ENCODE data around the gene DDX21. TPM values are rescaled to one million over a fixed set of nuclear protein-coding genes. Genes with fewer than 3 reads are reported as not detected.

DDX21 gene
- polyA plus RNA-seq, 3 donors: 9.8 to 39.3 (median 13.6) TPM

DNA sequence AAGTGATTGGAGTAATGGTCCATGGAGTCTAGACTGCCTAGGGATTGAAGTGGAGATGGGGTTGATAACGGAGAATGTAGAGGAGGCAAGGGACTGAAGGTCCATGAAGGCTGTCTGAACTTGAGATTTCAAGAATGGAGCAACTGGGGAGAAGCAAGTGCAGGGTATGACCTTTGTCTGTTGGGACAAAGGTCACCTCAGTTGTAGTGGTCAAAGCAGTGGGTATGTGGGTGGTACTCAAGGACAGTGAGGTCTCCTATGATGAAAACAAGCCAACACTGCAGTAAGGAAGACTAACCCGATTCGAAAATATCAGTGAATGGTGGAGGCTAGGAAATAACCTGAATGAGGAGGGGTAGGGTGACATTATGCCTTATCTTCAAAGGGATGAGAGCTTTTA, 5.4 kb upstream of the DDX21 start:
- Histone ChIP-seq H3K27ac (ENCODE audit: low read depth in 1 of 2, low read length in 2 of 2) (no peak overlapping the region), H3K79me2 (ENCODE audit: insufficient read depth, low read length) (no peaks in the 10 kb centered on the region), H3K9me3 (replicated peaks in 1 of 2; ENCODE audit: control insufficient read depth in 1 of 2, insufficient read depth in 1 of 2, low read length in 2 of 2) (no peaks in the 10 kb centered on the region), H3K9ac (ENCODE audit: insufficient read depth, low read length, poor library complexity, severe bottlenecking) (no peak overlapping the region), H2AFZ (ENCODE audit: insufficient read depth, low read depth, low read length, poor library complexity, severe bottlenecking) (no peak overlapping the region), H4K20me1 (ENCODE audit: insufficient read depth, low read length) (no peaks in the 10 kb centered on the region), H3K4me1 (ENCODE audit: control insufficient read depth in 1 of 2, insufficient read depth in 2 of 2, low read length in 2 of 2) (peaks cover 8 to 9% of the 10 kb centered on the region in 2 donors), H3K27me3 (ENCODE audit: control insufficient read depth in 2 of 2, insufficient read depth in 2 of 2, low read length in 2 of 2) (no peaks in the 10 kb centered on the region), H3K4me2 (replicated peaks; ENCODE audit: extremely low read depth, low read length, poor library complexity, severe bottlenecking) (no peak overlapping the region), H3K36me3 (replicated peaks in 1 of 2; ENCODE audit: control insufficient read depth in 1 of 2, insufficient read depth in 2 of 2, low read length in 2 of 2) (peaks cover 27 to 49% of the 10 kb centered on the region in 2 donors), H3K4me3 (replicated peaks in 1 of 3; ENCODE audit: low read depth in 2 of 3, low read length in 3 of 3) (no peak overlapping the region)
- no peak for DNase-seq
- 92% methylated on average over 3 of the region's 3 CpGs for WGBS (ENCODE audit: insufficient coverage)
- intact Hi-C loops (cut with micrococcal nuclease): no loop called here
- Mint-ChIP-seq H3K9me3 (no peaks in the 10 kb centered on the region), H3K4me3 (no peak overlapping the region), H3K27ac (no peak overlapping the region), H3K36me3 (peaks cover 1 to 21% of the 10 kb centered on the region in 2 donors), H3K27me3 (ENCODE audit: low read depth in 3 of 3) (peaks cover 0 to 2% (median 0%) of the 10 kb centered on the region in 3 donors), H3K4me1 (peaks cover 6% of the 10 kb centered on the region)
- TF ChIP-seq, protein P1, sequence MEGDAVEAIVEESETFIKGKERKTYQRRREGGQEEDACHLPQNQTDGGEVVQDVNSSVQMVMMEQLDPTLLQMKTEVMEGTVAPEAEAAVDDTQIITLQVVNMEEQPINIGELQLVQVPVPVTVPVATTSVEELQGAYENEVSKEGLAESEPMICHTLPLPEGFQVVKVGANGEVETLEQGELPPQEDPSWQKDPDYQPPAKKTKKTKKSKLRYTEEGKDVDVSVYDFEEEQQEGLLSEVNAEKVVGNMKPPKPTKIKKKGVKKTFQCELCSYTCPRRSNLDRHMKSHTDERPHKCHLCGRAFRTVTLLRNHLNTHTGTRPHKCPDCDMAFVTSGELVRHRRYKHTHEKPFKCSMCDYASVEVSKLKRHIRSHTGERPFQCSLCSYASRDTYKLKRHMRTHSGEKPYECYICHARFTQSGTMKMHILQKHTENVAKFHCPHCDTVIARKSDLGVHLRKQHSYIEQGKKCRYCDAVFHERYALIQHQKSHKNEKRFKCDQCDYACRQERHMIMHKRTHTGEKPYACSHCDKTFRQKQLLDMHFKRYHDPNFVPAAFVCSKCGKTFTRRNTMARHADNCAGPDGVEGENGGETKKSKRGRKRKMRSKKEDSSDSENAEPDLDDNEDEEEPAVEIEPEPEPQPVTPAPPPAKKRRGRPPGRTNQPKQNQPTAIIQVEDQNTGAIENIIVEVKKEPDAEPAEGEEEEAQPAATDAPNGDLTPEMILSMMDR (IDR thresholded peaks at IDR 0.05): no peak

DNA sequence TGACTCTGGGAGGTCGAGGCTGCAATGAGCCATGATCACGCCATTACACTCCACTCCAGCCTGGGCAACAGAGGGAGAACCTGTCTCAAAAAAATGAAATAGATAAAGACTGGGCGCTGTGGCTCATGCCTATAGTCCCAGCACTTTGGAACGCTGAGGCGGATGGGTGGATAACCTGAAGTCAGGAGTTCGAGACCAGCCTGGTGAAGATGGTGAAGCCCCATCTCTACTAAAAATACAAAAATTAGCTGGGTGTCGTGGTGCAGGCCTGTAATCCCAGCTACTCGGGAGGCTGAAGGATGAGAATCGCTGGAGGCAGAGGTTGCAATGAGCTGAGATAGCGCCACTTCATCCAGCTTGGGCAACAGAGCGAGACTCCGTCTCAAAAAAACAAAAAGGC, 1.1 kb upstream of the DDX21 start:
- Histone ChIP-seq H3K4me1 (ENCODE audit: control insufficient read depth in 1 of 2, insufficient read depth in 2 of 2, low read length in 2 of 2) (peaks cover 22 to 23% of the 10 kb centered on the region in 2 donors), H3K4me2 (replicated peaks; ENCODE audit: extremely low read depth, low read length, poor library complexity, severe bottlenecking) (no peak overlapping the region), H3K9ac (ENCODE audit: insufficient read depth, low read length, poor library complexity, severe bottlenecking) (no peak overlapping the region), H3K27ac (ENCODE audit: low read depth in 1 of 2, low read length in 2 of 2) (peak overlapping the region in 1 of 2 donors; percentile 99), H3K79me2 (ENCODE audit: insufficient read depth, low read length) (peaks cover 41% of the 10 kb centered on the region), H2AFZ (ENCODE audit: insufficient read depth, low read depth, low read length, poor library complexity, severe bottlenecking) (peak overlapping the region; percentile 84), H4K20me1 (ENCODE audit: insufficient read depth, low read length) (peaks cover 29% of the 10 kb centered on the region), H3K36me3 (replicated peaks in 1 of 2; ENCODE audit: control insufficient read depth in 1 of 2, insufficient read depth in 2 of 2, low read length in 2 of 2) (peaks cover 6 to 21% of the 10 kb centered on the region in 2 donors), H3K4me3 (replicated peaks in 1 of 3; ENCODE audit: low read depth in 2 of 3, low read length in 3 of 3) (no peak overlapping the region), H3K27me3 (ENCODE audit: control insufficient read depth in 2 of 2, insufficient read depth in 2 of 2, low read length in 2 of 2) (no peaks in the 10 kb centered on the region), H3K9me3 (replicated peaks in 1 of 2; ENCODE audit: control insufficient read depth in 1 of 2, insufficient read depth in 1 of 2, low read length in 2 of 2) (no peaks in the 10 kb centered on the region)
- Mint-ChIP-seq H3K4me1 (peaks cover 24% of the 10 kb centered on the region), H3K4me3 (no peak overlapping the region), H3K9me3 (peaks cover 0 to 5% (median 0%) of the 10 kb centered on the region in 7 donors), H3K36me3 (peaks cover 7 to 10% of the 10 kb centered on the region in 2 donors), H3K27ac (peak overlapping the region in 6 of 7 donors; percentile 15 to 99 (median 63)), H3K27me3 (ENCODE audit: low read depth in 3 of 3) (peaks cover 0 to 3% (median 2%) of the 10 kb centered on the region in 3 donors)
- intact Hi-C loops (cut with micrococcal nuclease): loop anchor here in 1 of 2 donors (5.0 kb wide), 1 partner anchor 167 kb away; the partner anchor contains the start of gene VPS26A
- 85% methylated on average over 4 of the region's 12 CpGs for whole genome bisulfite sequencing (ENCODE audit: insufficient coverage)
- no peak for DNase-seq
- TF ChIP-seq, protein P1 (IDR thresholded peaks at IDR 0.05): no peak

Measured in CD14-positive monocyte (primary cell).